Endothelial cell of umbilical vein (primary cell): ENCODE results near the gene CDH3.

Source experiments
- MYC ChIP-seq: IDR thresholded peaks from one replicate; pipeline ENCODE4 v1.6.1; 2011; ENCODE audit warnings: mild to moderate bottlenecking, low read depth, low read length
- TF ChIP-seq, protein P1 (sequence below), 2 donors: IDR thresholded peaks; 1 replicate in 1 of 2; 2 replicates in 1 of 2; pipeline ENCODE4 v1.5.1; 2011; ENCODE audit warnings: low read length in 2 of 2, mild to moderate bottlenecking in 2 of 2, moderate library complexity in 2 of 2, control low read depth in 1 of 2, inconsistent platforms in 1 of 2, low read depth in 1 of 2; ENCODE audit not compliant: insufficient read depth in 1 of 2; ENCODE audit errors: extremely low read depth in 1 of 2

DNA sequence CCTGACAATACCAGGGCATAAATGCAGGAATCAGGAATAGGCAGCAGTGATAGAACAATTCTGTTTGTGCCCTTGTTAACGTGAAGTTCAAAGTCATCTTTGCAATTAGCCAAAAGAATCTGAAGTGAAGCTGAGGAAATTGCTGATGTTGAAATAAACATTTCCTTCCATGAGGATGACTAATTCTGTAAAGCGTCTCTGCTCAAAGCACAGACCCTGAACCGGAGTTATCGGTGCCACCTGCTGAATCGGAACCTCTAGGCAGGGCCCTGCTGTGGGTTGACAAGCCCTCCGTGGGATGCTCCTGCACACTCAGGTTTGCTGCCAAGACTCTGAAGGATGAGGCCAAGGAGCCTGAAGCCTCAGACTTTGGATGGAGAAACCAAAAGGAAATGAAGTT, 55.0 kb downstream of the CDH3 start:
- TF ChIP-seq, protein P1, sequence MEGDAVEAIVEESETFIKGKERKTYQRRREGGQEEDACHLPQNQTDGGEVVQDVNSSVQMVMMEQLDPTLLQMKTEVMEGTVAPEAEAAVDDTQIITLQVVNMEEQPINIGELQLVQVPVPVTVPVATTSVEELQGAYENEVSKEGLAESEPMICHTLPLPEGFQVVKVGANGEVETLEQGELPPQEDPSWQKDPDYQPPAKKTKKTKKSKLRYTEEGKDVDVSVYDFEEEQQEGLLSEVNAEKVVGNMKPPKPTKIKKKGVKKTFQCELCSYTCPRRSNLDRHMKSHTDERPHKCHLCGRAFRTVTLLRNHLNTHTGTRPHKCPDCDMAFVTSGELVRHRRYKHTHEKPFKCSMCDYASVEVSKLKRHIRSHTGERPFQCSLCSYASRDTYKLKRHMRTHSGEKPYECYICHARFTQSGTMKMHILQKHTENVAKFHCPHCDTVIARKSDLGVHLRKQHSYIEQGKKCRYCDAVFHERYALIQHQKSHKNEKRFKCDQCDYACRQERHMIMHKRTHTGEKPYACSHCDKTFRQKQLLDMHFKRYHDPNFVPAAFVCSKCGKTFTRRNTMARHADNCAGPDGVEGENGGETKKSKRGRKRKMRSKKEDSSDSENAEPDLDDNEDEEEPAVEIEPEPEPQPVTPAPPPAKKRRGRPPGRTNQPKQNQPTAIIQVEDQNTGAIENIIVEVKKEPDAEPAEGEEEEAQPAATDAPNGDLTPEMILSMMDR (IDR thresholded peaks at IDR 0.05; ENCODE audit: extremely low read depth in 1 of 2, insufficient read depth in 1 of 2, low read depth in 1 of 2, low read length in 2 of 2): no peak
- TF ChIP-seq MYC: no peak
